ENCODE results near the gene LDLRAP1.

The LDLRAP1 gene

DNA sequence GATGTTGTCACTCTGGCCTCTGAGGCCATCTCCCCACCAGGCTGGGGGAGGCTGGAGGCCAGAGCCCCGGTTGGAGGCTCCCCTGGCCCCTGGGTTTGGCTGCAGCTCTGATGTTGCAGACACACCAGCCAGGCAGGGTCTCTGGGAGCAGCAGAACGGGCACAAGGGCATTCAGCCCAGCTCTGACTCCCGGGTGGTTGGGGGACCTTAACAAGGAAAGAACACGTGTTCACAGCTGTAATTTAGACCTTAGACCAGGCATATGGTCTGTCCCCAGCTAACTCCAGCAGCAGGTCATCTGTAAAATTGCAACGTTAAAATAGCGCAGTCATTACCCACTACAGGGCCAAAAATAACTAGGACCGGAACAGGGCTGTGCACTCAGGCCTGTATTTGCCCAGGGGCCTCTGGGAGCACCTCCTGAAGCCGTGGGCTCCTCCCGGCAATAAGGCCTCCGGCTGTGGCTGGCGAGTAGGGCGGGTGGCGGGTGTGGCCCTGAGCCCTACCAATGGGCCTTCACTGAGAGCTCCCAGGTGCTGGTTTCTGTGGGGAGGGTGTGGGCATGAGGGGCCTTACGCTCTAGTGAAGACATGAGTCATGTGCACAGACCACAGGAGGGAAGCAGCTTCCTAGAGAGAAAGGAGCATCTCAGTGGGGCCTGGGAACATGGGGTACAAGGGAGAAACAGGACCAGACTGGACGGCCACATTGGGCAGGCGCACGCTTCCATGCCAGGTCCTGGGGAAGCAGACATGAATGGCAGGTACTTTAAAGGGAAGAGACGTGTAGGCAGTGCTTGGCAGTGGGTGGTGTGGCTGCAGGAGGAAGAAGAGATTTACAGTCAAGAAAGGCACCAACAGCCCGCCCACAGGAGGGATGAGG, 6.1 kb downstream of the LDLRAP1 start:
- Histone ChIP-seq H3K9me3 (ENCODE audit: severe bottlenecking) (no peaks in the 10 kb centered on the region), H3K4me3 (ENCODE audit: low read depth, low read length) (no peak overlapping the region), H3K27ac (no peak overlapping the region), H3K36me3 (no peaks in the 10 kb centered on the region), H3K27me3 (ENCODE audit: insufficient read depth, low read depth, severe bottlenecking) (no peaks in the 10 kb centered on the region)
- TF ChIP-seq, protein P1, sequence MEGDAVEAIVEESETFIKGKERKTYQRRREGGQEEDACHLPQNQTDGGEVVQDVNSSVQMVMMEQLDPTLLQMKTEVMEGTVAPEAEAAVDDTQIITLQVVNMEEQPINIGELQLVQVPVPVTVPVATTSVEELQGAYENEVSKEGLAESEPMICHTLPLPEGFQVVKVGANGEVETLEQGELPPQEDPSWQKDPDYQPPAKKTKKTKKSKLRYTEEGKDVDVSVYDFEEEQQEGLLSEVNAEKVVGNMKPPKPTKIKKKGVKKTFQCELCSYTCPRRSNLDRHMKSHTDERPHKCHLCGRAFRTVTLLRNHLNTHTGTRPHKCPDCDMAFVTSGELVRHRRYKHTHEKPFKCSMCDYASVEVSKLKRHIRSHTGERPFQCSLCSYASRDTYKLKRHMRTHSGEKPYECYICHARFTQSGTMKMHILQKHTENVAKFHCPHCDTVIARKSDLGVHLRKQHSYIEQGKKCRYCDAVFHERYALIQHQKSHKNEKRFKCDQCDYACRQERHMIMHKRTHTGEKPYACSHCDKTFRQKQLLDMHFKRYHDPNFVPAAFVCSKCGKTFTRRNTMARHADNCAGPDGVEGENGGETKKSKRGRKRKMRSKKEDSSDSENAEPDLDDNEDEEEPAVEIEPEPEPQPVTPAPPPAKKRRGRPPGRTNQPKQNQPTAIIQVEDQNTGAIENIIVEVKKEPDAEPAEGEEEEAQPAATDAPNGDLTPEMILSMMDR (IDR thresholded peaks at IDR 0.05; ENCODE audit: low read depth, low read length), result no peak
- no peak for DNase-seq

DNA sequence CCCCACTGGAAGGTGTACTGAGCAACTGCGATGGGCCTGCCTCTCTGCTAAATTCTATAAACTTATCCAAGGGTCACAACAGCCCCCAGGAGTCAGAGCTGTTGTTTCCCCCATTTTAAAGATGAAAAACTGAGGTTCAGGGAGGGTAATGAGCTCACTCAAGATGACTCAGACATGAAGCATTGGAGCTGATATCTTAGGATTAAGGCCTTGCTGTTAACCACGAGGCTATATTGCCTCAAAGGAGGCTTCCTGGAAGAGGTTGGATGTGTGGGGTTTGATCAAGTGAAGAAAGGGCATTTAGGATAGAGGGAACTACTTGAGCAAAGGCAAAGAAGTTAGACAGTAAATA, 6.7 kb downstream of the LDLRAP1 start:
- Histone ChIP-seq H3K27me3 (ENCODE audit: insufficient read depth, low read depth, severe bottlenecking) (no peaks in the 10 kb centered on the region), H3K36me3 (no peaks in the 10 kb centered on the region), H3K9me3 (ENCODE audit: severe bottlenecking) (no peaks in the 10 kb centered on the region), H3K4me3 (ENCODE audit: low read depth, low read length) (no peak overlapping the region), H3K27ac (no peak overlapping the region)
- TF ChIP-seq, protein P1 (IDR thresholded peaks at IDR 0.05; ENCODE audit: low read depth, low read length), result no peak
- DNase-seq, result no peak

DNA sequence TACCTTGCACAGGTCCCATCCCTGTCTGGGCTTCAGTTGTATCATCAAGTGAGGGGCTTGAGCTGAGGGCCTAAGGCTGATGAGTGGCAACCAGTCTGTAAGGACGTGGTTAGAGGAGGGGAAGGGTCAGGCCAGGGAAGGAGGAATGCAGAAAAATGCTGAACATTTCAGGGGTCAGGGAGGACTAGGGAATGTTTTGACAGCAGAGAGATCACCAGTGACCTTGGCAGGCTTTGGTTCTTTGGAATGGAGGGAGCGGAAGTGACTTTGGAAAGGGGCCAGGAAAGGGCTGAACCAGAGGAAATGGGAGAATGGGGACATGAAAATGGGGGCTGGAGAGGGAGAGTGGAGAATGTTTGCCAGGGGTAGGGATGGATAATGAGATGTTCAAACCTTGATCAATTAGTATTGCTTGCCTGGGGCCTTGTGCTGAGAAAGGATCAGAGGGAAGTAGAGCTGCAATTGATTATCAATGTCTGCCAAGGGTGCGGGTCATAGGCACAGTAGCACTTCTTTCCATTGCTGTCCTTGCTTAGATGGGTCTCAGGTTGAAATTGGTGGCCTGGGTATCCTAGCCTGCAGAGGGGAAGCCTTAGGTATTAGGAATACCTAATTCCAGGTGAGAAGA, 7.4 kb downstream of the LDLRAP1 start:
- no peak for DNase-seq
- Histone ChIP-seq H3K4me3 (ENCODE audit: low read depth, low read length) (no peak overlapping the region), H3K36me3 (no peaks in the 10 kb centered on the region), H3K27ac (no peak overlapping the region), H3K9me3 (ENCODE audit: severe bottlenecking) (no peaks in the 10 kb centered on the region), H3K27me3 (ENCODE audit: insufficient read depth, low read depth, severe bottlenecking) (no peaks in the 10 kb centered on the region)
- TF ChIP-seq, protein P1 (IDR thresholded peaks at IDR 0.05; ENCODE audit: low read depth, low read length), result no peak

DNA sequence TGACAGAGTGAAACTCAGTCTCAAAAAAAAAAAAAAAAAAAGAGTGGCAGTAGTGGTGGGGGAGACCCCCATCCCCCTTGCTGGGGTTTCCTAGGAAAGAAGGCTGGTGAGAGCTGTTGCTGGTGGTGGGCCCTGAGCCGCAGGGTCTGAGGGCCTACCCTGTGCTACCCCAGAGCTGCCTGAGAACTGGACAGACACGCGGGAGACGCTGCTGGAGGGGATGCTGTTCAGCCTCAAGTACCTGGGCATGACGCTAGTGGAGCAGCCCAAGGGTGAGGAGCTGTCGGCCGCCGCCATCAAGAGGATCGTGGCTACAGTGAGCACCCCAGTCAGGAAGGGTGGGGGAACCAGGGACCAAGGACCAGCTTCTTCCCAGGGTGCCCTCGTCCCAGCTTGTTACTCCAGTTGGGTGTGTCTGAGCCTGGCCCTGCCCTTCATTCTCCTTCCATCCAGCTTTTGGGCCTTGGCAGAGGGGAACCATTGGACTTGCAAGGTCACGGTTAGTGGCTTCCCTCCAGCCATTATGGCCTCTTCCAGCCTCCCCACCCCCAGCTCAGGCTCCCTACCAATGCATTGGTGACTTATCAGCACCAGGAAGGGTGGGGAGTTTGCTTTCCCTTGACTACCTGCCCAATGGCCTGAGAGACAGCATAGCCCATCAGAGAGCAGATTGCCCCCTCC, 10.5 kb downstream of the LDLRAP1 start:
- H3K27ac ChIP-seq, result no peak overlapping the region
- TF ChIP-seq, protein P1 (IDR thresholded peaks at IDR 0.05; ENCODE audit: low read depth, low read length), result no peak
- H3K36me3 ChIP-seq, result no peaks in the 10 kb centered on the region
- H3K27me3 ChIP-seq (ENCODE audit: insufficient read depth, low read depth, severe bottlenecking), result no peaks in the 10 kb centered on the region
- H3K4me3 ChIP-seq (ENCODE audit: low read depth, low read length), result no peak overlapping the region
- H3K9me3 ChIP-seq (ENCODE audit: severe bottlenecking), result no peaks in the 10 kb centered on the region
- no peak for DNase-seq

DNA sequence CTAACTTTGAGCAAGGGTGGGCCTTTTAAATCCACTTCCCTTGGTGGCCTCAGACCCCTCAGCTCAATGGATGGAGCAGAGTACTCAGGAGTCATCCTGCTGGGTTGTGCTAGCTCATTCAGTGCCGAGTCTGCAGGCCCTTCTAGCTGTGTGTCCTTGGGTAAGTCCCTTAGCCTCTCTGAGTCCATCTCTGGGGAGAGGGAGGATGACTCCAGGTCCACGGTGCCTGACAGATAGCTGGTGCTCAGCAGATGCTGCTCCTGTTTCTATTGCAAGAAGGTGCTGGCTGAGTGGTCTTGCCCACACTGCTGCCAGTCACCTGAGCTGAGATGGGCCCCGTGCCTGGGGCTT, 11.0 kb downstream of the LDLRAP1 start:
- DNase-seq, result no peak
- H3K27me3 ChIP-seq (ENCODE audit: insufficient read depth, low read depth, severe bottlenecking), result no peaks in the 10 kb centered on the region
- H3K36me3 ChIP-seq, result no peaks in the 10 kb centered on the region
- no peak overlapping the region for H3K27ac ChIP-seq
- no peak overlapping the region for H3K4me3 ChIP-seq (ENCODE audit: low read depth, low read length)
- no peaks in the 10 kb centered on the region for H3K9me3 ChIP-seq (ENCODE audit: severe bottlenecking)
- TF ChIP-seq, protein P1 (IDR thresholded peaks at IDR 0.05; ENCODE audit: low read depth, low read length), result no peak

All from WERI-Rb-1 (cell line).